ENCODE measurements around the gene OR13G1.

Gene OR13G1

GRCh38 chr1:247638781-247639180, 40.8 kb downstream of the OR13G1 start:
- no peak for DNase-seq

GRCh38 chr1:247638011-247638410, 41.5 kb downstream of the OR13G1 start:
- no peak for DNase-seq
- Mint-ChIP-seq H3K27me3 (peaks cover 46% of the 10 kb centered on the region), H3K27ac (no peak overlapping the region), H3K4me3 (no peak overlapping the region), H3K36me3 (ENCODE audit: low read depth) (no peaks in the 10 kb centered on the region), H3K9me3 (peaks cover 3% of the 10 kb centered on the region), H3K4me1 (ENCODE audit: low read depth) (peaks cover 4% of the 10 kb centered on the region)

More at GRCh38 chr1:247638781-247639180, 40.8 kb downstream of the OR13G1 start:
- no peaks in the 10 kb centered on the region for H3K36me3 Mint-ChIP-seq (ENCODE audit: low read depth)
- no peak overlapping the region for H3K27ac Mint-ChIP-seq
- H3K27me3 Mint-ChIP-seq = peaks cover 46% of the 10 kb centered on the region
- H3K4me1 Mint-ChIP-seq (ENCODE audit: low read depth) = peaks cover 4% of the 10 kb centered on the region
- H3K9me3 Mint-ChIP-seq = peaks cover 3% of the 10 kb centered on the region
- no peak overlapping the region for H3K4me3 Mint-ChIP-seq

DNA sequence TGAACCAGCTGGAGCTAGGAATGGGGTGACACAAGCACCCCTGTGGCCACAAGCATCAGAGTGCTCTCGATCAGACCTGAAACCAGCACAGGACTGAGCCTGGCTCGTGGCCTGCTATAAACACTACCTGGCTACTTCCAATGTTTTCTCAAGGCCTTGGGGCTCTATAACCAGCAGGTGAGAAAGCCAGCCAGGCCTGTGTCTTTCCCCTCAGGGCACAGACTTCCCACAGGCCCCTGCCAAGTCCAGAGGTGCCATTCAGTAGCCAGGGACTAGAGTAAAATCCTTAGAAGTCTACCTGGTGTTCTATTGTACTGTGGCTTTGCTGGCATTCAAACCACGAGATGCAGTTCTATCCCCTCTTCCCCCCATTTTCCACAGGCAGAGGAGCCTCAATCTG, 51.6 kb downstream of the OR13G1 start:
- peaks cover 7% of the 10 kb centered on the region for H3K9me3 Mint-ChIP-seq
- no peaks in the 10 kb centered on the region for H3K4me1 Mint-ChIP-seq (ENCODE audit: low read depth)
- no peak overlapping the region for H3K27ac Mint-ChIP-seq
- no peak for DNase-seq
- H3K36me3 Mint-ChIP-seq (ENCODE audit: low read depth) = no peaks in the 10 kb centered on the region
- H3K4me3 Mint-ChIP-seq = no peak overlapping the region
- H3K27me3 Mint-ChIP-seq = no peaks in the 10 kb centered on the region
